ENCODE data around the gene SPPL2B.

The SPPL2B gene

GRCh38 chr19:2320049-2320448 lies 8.4 kb upstream of the SPPL2B start:
- TF ChIP-seq CTCF (conservative IDR thresholded peaks at IDR 0.05), result no peak
- H3K27ac ChIP-seq, result no peak overlapping the region

- H3K27ac ChIP-seq, result no peak overlapping the region
- TF ChIP-seq CTCF (conservative IDR thresholded peaks at IDR 0.05), result no peak
Measured at GRCh38 chr19:2320939-2321338, 7.5 kb upstream of the SPPL2B start.

GRCh38 chr19:2321565-2322283 lies 6.8 kb upstream of the SPPL2B start:
- TF ChIP-seq CTCF (conservative IDR thresholded peaks at IDR 0.05), result no peak

GRCh38 chr19:2323707-2324106 lies 4.8 kb upstream of the SPPL2B start:
- TF ChIP-seq CTCF (conservative IDR thresholded peaks at IDR 0.05), result no peak
- no peak overlapping the region for H3K27ac ChIP-seq

More at GRCh38 chr19:2321565-2322283, 6.8 kb upstream of the SPPL2B start:
- H3K27ac ChIP-seq, result no peak overlapping the region

- no peak for TF ChIP-seq CTCF (conservative IDR thresholded peaks at IDR 0.05)
- no peak overlapping the region for H3K27ac ChIP-seq
Measured at GRCh38 chr19:2324220-2324948, 4.1 kb upstream of the SPPL2B start.

- no peak for TF ChIP-seq CTCF (conservative IDR thresholded peaks at IDR 0.05)
- no peak overlapping the region for H3K27ac ChIP-seq
Measured at GRCh38 chr19:2325281-2326046, 3.0 kb upstream of the SPPL2B start.

Data from VCaP (cell line).